ENCODE measurements around the gene NBPF6. TPM values are rescaled to one million over a fixed set of nuclear protein-coding genes. Genes with fewer than 3 reads are reported as not detected.

NBPF6 gene
- polyA plus RNA-seq, 1 of the 3 experiments (the other 2 are of a cell fraction) = not detected

- TF ChIP-seq PBX3 (IDR thresholded peaks at IDR 0.05) = peak; percentile 23; the same call in 1 of the 2 replicates
- no peak for TF ChIP-seq POLR2AphosphoS5 (IDR thresholded peaks at IDR 0.05; ENCODE audit: low read depth, low read length)
- WGBS (ENCODE audit: low lambda C conversion rate) = 12% methylated on average over 2 of the region's 2 CpGs
- Histone ChIP-seq H4K20me1 (ENCODE audit: insufficient read depth) (no peaks in the 10 kb centered on the region), H3K27ac (ENCODE audit: low read depth in 2 of 2, low read length in 1 of 2) (peak overlapping the region in 1 of 2 experiments; percentile 19; a peak in 2 of 4 replicates), H2AFZ (ENCODE audit: low read depth) (no peak overlapping the region), H3K9me2 (no peaks in the 10 kb centered on the region), H3K4me2 (peak overlapping the region; percentile 45; the same call in 1 of the 2 replicates), H3K36me3 (replicated peaks in 1 of 2; ENCODE audit: control insufficient read depth in 1 of 2, insufficient read depth in 2 of 2, low read length in 1 of 2) (no peaks in the 10 kb centered on the region), H3K27me3 (ENCODE audit: insufficient read depth) (no peaks in the 10 kb centered on the region), H3K4me1 (ENCODE audit: control insufficient read depth in 1 of 2, insufficient read depth in 2 of 2, low read depth in 1 of 2, low read length in 1 of 2) (no peaks in the 10 kb centered on the region; a peak in 1 of 4 replicates), H3K9me3 (no peaks in the 10 kb centered on the region), H3K9ac (peak overlapping the region; percentile 14; the same call in 1 of the 2 replicates), H3F3A (replicated peaks; ENCODE audit: insufficient read depth) (peaks cover 6% of the 10 kb centered on the region), H3K4me3 (ENCODE audit: low read depth in 2 of 2, low read length in 1 of 2) (no peak overlapping the region), H3K79me2 (ENCODE audit: insufficient read depth) (no peaks in the 10 kb centered on the region)
- CTCF ChIA-PET = interaction anchor here (1.7 to 2.4 kb wide), 2 partner anchors 10 to 141 kb away, joined by 4 to 14 read pairs; no protein-coding TSS in a partner anchor
- POLR2A ChIA-PET = no interaction called here
- DNase-seq = no peak
Observed at GRCh38 chr1:108502624-108503023, 52.5 kb downstream of the NBPF6 start.

- Histone ChIP-seq H2AFZ (ENCODE audit: low read depth) (no peak overlapping the region), H3K4me3 (ENCODE audit: low read depth in 2 of 2, low read length in 1 of 2) (no peak overlapping the region), H3F3A (replicated peaks; ENCODE audit: insufficient read depth) (peaks cover 6% of the 10 kb centered on the region), H3K27ac (ENCODE audit: low read depth in 2 of 2, low read length in 1 of 2) (peak overlapping the region in 1 of 2 experiments; percentile 19; a peak in 2 of 4 replicates), H3K36me3 (replicated peaks in 1 of 2; ENCODE audit: control insufficient read depth in 1 of 2, insufficient read depth in 2 of 2, low read length in 1 of 2) (no peaks in the 10 kb centered on the region), H3K4me1 (ENCODE audit: control insufficient read depth in 1 of 2, insufficient read depth in 2 of 2, low read depth in 1 of 2, low read length in 1 of 2) (no peaks in the 10 kb centered on the region; a peak in 1 of 4 replicates), H3K9me3 (no peaks in the 10 kb centered on the region), H3K79me2 (ENCODE audit: insufficient read depth) (no peaks in the 10 kb centered on the region), H3K27me3 (ENCODE audit: insufficient read depth) (no peaks in the 10 kb centered on the region), H3K9me2 (no peaks in the 10 kb centered on the region), H4K20me1 (ENCODE audit: insufficient read depth) (no peaks in the 10 kb centered on the region), H3K4me2 (peak overlapping the region; percentile 45; the same call in 1 of the 2 replicates), H3K9ac (peak overlapping the region; percentile 14; the same call in 1 of the 2 replicates)
- TF ChIP-seq EP300 (IDR thresholded peaks at IDR 0.05; ENCODE audit: borderline replicate concordance in 1 of 2, low read depth in 1 of 2, low read length in 1 of 2) (peak in 1 of 2 experiments; percentile 20; a peak in 1 of 4 replicates), PBX3 (IDR thresholded peaks at IDR 0.05) (peak; percentile 39; the same call in 1 of the 2 replicates), NFIC (IDR thresholded peaks at IDR 0.05; ENCODE audit: borderline replicate concordance) (peak; percentile 51), MAX (IDR thresholded peaks at IDR 0.05; ENCODE audit: low read depth) (no peak), TCF12 (IDR thresholded peaks at IDR 0.05) (peak; percentile 73), TEAD4 (IDR thresholded peaks at IDR 0.05; ENCODE audit: borderline replicate concordance, insufficient read depth) (peak; percentile 78), SIN3A (IDR thresholded peaks at IDR 0.05; ENCODE audit: borderline replicate concordance, low read depth, low read length) (no peak), FOXM1 (IDR thresholded peaks at IDR 0.05; ENCODE audit: low read depth) (no peak)
- TF ChIP-seq, protein P1, sequence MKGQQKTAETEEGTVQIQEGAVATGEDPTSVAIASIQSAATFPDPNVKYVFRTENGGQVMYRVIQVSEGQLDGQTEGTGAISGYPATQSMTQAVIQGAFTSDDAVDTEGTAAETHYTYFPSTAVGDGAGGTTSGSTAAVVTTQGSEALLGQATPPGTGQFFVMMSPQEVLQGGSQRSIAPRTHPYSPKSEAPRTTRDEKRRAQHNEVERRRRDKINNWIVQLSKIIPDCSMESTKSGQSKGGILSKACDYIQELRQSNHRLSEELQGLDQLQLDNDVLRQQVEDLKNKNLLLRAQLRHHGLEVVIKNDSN (IDR thresholded peaks at IDR 0.05; ENCODE audit: borderline replicate concordance, low read depth) = no peak
- ChIA-PET CTCF (interaction anchor here (1.7 to 2.4 kb wide), 2 partner anchors 9 to 140 kb away, joined by 4 to 14 read pairs; no protein-coding TSS in a partner anchor), POLR2A (no interaction called here)
- no peak for DNase-seq
- WGBS (ENCODE audit: low lambda C conversion rate) = 49% methylated on average over 5 of the region's 5 CpGs
Observed at GRCh38 chr1:108503062-108503733, 53.1 kb downstream of the NBPF6 start.
